Activated naive CD4-positive, alpha-beta T cell treated with anti-CD3 and anti-CD28 coated beads, Interleukin-2, amount 50 U/mL, for 16 hours (primary cell): ENCODE data around the gene EFS.

Source experiments
- DNase-seq: peaks from one replicate; pipeline ENCODE4 v3.0.0-alpha.2; 2020

The EFS gene

DNA sequence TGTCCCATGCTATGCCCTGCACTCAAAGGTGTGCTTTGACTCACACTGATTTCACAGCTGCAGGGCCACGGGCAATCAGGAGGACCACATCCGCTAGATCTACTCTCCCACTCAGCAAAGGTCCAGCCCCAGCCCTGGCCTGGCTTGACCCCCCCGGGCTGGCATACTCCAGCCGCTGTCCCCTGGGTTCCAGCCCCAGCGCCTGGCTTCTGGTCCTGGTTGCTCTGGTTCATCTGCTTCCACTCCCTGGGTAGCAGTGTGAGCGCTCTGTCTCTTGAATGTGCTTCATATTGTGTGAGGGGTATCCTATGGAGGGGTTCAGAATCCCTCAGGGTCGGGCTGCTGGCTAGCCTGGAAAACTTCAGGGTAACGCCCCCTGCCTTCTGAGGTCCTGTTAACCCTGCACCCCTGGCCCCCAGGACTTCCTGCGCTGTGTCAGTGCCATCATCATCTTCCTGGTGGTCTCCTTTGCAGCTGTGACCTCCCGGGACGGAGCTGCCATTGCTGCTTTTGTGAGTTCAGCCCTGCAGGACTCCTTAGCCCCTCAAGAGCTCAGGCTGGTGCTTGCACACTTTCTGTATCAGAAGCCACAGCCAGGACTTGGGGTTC lies 13.7 kb upstream of the EFS start:
- no peak for DNase-seq

DNA sequence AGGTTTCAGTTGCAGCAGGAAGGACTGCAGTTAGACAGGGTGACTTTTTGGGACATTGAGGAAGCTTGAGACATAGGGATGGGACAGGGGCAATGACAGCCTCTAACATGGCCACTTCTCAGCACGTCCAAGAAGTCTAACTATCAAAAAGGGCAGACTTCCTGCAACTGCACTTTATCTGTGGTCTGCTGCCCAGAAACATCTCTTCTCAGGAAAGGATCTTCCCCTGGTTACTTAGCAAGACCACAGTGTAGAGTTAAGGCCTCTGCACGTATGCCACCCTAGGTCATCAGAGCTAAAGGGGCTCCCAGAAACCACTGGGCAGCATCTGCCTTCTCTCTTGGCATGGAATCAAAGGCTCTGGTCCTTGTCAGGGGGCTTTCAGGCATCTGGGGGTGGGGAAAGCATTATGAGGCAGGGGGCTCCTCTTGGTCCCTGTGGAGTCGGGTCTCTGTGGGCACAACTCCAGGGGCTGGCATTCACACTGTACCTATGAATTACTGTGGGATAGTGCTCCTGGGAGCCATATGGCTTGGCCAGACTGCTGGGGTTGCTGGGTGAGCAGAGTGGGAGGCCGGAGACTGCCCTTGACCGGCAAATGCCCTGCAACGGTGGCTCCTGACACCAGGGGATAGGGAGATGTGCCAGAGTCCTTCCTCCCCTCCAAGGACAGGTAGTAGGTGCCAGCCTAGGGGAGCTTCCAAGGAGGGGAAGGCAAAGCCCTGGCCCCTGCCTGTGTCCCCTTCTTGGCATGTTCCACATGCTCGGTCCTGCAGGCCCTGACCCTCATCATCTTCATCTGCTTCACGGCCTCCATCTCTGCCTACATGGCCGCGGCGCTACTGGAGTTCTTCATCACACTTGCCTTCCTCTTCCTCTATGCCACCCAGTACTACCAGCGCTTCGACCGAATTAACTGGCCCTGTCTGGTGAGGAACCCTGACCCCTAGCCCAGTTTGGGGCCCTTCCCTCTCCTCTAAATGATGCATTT lies 12.9 kb upstream of the EFS start:
- no peak for DNase-seq

DNA sequence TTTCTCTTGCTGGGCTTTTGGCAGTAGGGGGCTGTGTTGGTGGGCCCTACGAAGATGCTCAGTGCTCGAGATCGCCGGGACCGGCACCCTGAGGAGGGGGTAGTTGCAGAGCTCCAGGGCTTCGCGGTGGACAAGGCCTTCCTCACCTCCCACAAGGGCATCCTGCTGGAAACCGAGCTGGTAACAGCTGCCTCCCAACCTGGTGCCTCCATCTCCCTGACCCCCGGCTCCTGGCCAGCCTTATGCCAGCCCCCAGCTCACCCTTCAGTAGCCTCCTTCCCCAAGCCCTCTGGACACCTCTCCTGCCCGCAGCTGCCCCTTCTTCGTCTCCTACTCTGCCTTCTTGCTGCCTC lies 12.2 kb upstream of the EFS start:
- no peak for DNase-seq

DNA sequence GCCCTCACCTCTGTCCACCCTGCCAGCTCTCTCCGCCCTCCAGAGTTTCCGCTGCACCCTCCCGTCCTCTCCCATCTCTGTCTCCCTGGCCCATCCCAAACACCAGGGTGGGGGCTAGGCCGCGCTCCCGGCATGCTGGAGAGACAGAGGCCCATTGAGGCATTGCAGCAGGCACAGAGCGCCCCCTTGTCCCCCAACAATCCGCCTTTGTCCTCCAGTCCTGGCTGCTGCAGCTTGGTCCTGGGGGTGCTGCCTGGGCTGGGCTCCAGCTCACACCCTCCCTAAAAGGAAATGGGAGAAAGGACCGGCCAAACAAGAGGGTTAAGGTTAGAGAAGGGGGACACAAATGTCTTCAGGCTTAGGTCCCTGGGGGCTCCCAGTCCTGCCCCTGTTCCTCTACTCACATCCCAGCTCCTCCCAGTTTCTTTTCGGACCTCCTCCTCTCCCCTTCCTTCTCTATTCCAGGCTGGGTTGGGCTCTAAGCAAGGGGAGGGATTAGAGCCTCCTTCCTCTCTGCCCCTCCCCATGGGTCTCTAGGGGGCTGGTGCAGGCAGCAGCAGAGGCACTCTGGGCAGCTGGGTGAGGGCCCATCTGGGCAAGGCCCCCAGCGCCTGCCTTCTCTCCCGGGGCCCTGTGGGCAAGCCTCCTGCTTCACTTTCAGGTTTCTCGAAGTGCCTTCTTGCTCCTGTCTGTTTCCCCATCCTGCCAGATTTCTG lies 11.7 kb upstream of the EFS start, which contains the start of gene CMTM5:
CMTM5 (plus strand) TSS at position 565 of the 716 bp plus-strand sequence. CDS start 206 bp downstream, outside the sequence.
- DNase-seq = no peak

DNA sequence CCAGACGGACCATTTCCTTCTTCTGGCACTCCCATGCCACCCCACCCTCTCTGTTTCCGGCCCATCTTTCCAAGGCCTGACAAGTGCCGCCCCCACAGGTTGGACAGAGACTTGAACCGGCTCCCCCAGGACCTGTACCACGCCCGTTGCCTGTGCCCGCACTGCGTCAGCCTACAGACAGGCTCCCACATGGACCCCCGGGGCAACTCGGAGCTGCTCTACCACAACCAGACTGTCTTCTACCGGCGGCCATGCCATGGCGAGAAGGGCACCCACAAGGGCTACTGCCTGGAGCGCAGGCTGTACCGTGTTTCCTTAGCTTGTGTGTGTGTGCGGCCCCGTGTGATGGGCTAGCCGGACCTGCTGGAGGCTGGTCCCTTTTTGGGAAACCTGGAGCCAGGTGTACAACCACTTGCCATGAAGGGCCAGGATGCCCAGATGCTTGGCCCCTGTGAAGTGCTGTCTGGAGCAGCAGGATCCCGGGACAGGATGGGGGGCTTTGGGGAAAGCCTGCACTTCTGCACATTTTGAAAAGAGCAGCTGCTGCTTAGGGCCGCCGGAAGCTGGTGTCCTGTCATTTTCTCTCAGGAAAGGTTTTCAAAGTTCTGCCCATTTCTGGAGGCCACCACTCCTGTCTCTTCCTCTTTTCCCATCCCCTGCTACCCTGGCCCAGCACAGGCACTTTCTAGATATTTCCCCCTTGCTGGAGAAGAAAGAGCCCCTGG lies 10.7 kb upstream of the EFS start:
- no peak for DNase-seq

DNA sequence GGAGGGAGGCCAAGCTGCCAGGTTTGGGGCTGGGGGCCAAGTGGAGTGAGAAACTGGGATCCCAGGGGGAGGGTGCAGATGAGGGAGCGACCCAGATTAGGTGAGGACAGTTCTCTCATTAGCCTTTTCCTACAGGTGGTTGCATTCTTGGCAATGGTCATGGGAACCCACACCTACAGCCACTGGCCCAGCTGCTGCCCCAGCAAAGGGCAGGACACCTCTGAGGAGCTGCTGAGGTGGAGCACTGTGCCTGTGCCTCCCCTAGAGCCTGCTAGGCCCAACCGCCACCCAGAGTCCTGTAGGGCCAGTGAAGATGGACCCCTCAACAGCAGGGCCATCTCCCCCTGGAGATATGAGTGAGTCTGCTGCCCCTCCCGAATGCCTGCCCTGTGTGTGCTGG lies 8.1 kb upstream of the EFS start:
- no peak for DNase-seq

DNA sequence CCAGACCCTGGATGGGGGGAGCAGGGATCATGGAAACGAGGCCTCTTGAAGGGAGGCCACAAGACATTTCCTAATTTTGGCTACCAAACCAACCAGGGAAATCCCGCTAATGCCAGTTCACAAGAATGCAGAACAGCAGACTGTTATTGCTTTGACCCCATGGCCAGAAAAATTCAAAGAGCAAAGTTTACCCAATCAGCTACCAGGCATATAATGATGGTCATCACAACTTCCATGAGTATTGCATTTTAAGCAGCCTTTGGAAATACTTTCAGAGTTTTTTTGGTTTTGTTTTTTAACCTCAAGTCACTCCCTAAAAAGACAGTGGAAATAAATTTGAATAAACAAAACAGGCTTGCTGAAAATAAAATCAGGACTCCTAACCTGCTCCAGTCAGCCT lies 7.5 kb upstream of the EFS start, which contains the start of gene IL25:
IL25 (plus strand) TSS at position 301 of the 400 bp plus-strand sequence.
- DNase-seq = no peak

DNA sequence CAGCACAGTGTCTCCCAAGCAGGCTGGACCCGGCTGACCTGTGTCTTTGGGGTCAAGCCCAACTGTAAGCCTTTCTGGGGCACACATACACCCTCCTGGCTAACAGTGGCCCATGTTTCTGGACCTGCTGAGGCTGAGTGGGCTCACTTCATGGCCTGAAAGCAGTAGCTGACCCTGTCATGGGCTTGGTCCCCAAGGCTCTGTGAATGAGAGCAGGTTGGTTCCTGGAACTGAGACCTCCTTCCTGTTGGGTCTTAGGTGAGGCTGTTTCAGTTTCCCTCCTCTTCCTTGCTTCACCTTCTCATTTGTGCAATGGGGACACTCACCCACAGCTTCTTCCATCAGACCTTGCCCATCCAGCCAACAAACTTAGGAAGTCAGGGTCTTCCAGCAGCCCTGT lies 6.9 kb upstream of the EFS start:
- no peak for DNase-seq

DNA sequence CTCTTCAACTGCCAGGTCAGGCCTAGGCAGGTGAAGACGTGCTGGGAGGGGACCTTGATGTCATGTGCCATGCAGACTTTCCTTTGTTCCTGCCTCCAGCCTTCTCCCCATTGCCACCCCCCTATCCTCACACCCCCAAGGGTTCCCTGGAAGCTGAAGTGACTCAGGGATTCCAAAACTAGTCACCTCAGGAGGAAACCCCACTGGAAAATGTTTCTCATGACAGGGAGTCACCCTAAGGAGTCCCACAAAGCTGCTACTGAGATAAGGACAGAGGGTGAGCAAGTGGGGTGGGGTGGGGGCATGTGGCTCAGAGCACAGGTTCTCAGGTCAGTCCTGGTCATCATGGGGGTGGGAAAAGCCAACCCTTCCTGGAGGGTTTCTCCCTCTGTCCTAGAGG lies 5.2 kb upstream of the EFS start:
- DNase-seq = no peak

DNA sequence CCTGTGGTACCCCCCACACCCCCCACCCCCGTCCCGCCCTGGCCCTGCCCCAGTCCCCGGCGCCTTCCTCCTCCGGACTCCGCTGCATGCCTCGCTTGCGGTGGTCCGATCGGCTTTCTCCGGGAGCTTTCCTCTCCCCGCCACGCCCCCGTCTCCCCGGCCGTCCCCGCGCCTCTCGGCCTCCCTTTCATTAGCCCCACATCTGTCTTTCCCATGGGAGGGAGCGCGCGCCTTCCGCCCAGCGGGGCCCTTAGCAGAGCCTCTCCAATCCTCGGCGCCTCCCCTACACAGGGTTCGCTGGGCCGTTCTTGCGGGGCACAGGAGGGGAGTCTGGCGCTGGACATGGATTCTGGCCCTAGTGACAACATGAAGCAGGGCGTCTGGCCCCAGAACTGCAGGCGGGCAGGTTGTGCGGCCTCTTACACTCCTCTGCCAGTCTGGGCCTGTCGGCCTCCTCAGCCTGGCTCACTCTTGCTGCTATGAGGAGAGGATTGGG lies 1.5 kb upstream of the EFS start:
- no peak for DNase-seq

DNA sequence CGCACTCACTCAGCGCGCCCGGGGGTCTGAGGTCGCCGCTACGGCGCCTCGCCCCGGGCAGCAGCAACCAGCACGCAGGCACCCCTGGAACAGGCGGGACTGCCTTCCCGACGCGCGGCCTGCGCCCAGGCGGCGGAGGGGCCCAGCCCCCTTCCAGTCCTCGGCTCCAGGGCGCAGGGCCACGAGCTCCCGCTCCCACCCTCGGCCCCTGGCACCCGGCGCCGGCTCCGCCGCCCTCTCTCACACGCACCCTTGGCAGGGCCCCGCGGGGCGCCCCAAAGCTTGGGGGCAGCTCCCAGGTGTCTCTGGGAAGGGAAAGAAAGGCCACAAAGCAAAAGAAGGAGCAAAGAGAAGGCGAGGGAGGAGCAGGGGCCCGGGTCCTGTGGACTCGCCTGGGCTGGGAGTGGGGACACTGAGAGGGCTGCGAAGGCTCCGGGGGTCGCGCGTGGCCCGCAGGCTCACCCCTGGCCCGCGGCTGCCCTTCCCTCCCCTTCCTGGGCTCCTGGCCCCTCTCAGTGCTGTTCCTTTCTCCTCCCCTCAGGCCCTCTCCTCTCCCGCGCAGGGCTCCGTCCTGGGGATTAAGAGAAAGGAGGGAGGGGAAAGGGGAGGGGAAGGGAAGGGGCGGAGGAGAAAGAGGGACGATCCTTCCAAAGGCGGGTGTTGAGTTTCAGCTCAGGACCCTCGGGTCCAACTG lies 907 bp upstream of the EFS start:
- DNase-seq = no peak

DNA sequence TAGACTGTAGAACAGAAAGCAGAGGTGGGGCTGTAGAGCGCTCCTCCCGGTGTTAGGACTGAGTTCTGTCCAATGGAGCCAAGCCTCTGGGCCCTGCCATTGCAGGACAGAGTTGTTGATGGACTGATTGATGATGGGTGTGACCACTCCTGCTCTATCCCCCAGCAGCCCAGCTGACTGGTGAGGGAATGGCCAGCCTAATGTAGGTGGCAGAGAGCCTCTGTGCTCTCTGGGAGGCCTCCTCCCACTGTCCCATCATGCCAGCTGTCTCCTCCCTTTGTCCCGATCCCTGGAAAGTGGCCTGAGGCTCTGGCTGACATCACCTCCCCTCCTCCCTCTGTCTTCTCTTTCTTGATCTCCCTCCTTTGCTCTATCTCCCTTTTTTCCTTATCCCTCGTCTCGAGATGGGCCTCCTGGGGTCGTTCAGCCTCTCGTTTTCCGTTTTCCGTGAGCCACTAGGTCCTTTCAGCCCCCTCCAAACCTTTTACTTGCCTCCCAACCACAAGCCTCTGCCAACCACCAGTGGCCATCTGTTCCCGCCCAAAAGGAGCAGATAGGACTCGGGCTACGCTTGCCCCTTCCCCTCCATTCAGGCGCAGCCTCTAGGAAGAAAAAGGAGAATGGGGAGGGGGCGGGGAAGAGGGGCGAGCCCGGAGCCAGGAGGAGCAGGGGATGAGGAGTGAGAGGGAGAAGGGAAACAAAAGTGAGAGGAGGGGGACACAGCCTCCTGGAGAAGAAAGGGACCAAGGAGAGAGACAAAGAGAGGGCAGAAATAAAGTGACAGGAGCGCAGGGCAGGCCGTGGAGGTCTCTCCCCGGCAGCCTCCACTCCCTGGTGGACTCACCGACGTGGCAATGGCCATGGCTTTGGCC lies 572 bp downstream of the EFS start:
- DNase-seq = no peak

DNA sequence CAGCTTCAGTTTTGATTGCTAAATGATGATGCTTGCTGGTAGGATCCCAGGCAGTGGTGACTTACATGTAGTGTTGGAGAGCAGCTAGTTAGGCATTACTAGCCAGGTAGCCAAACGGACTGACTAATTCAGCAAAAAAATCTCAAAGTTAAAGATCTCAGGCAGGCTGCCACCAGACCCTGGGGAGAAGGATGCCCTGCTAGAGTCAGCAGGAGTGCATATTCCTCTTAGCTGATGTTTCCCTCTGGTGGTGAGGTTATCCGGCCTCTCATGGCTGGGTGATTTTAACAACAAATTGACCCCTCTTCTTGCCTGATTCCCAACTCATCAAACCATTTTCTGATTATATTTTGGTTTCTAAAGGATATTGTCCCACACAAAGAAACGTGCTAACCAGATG lies 2.8 kb downstream of the EFS start:
- no peak for DNase-seq

DNA sequence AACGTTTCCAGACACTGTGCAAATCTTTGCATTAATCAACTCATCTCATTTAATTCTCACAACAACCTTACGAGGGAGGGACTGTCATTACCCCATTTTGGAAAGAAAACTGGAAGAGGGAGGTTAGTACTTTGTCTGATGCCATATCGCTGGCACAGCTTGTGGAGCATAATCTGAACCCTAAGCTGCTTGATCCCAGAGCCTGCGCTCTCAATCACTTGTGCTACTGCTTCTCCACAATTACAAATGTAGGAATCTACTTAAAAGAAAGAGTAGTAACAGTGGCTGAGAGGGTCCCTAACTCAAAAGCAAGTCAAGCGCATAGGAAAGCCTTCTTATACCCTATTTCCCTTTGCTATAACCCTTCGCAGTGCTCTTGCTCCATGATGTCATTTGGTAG lies 3.2 kb downstream of the EFS start:
- no peak for DNase-seq

DNA sequence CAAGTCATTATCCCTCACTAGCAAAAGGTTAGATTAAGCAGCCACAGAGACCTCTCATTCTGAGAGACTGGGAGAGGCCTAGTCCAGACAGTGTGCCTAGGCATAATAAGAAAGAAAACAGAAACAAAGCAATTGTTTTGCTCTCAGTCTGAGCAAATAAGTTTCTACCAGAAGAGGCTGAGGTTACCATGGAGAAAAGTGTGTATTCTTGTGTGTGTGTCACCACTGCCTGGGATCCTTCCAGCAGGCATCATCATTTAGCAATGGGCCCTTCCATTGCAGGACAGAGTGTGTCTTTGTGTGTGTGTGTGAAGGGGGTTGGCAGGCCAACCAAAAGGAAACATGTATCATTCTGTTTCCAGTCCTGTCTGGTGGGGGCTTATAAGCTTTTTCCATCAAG lies 3.7 kb downstream of the EFS start:
- no peak for DNase-seq

DNA sequence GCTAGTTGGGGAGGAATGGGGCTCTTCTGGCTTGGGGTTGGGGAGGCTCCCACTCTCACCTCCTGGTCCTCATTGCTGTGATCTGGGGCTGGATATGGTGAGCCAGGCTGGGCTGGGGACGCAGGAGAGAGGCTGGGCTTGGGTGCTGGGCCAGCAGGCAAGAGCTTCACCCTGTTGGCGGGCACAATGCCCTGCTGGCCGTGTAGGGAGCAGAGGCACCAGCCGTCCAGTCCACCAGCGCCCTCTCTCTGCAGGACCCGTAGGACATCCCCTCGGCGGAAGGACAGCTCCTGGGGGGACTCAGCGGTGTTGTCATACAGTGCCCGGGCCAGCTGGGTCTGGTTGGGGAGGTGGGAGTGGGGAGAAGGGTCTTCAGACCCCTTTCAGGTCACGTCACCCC lies 4.5 kb downstream of the EFS start:
- DNase-seq = no peak

DNA sequence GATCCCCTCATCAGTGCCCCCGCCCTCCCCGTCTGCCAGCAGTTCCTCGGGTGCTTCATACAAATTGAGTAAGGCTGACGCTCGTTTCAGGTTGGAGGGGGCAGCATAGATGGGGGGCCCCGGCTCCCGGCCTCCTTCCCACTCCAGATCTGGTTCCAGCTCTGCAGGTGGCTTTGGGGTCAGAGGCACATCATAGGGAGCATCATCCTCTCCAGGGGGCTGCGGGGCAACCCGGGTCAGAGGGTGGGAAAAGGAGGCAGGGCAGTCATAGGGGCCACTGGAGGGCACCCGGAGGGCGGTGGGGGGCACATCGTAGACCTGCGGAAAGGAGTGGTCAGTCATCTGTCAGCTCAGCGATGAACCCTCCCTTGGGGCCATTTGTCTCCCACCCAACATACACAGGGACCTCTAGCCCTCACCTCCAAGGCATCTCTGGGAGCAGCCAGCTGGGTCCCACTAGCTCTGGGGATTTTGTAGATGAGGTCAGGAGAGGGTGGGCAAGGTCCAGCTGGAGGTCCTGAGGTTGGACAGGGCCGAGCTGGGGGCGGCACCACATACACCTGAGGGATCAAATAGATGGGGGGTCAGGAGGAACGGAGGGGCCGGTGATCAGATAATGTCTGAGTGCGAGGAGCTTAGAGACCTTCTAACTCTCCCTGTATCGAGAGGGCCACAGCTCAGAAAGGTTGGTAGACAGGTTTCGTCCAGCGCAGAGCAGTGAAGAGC lies 5.1 kb downstream of the EFS start:
- no peak for DNase-seq

DNA sequence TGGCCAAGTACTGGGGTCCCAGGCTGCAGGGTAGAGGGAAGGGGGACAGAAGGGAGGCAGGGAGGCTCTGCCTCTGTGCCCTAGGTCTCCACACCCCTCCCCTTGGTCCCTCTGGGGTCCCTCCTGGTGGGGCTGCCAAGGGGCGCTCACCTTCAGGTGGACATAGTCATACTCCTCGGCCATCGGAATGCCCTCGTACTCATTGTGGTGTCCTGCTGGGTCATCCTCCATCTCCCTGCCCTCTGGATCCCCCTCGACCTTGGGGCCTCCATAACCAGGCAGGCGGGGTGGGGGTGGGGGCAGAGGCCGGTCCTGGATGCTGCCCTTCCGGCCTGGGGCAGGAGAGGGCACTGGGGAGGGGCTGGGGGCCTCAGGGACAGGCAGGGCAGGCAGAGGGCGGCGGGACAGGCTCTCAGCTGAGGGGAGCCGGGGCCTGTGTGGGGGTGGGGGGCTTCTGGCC lies 5.8 kb downstream of the EFS start:
- DNase-seq = no peak

DNA sequence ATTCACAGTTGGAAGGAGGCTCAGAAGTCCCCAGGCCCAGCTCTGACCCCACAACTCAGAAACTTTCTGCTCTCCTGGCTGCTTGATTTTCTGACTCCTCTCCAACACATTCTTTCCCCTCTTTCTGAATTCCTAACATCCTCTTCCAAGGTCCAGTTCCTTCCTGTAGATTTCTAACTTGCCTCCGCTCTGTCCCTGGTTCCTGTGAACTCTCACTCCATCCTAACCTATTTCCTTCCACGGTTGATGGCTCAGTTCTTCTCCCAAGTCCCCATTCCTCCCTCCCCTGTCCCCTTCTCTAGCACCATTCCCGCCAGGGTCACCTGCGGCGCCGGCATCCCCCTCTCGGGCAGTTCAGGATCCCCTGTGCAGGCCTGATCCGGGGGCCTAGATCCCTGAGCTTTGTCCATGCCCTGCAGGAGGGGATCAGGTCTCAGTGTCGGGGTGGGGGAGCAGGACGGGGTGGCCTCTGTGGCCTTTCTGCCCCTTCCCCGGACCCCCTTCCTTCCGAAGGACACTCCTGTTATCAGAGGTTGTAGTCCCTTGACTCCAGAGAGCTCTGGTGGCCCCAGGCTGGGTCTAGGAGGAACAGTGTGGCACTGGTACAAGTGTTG lies 6.3 kb downstream of the EFS start:
- no peak for DNase-seq

DNA sequence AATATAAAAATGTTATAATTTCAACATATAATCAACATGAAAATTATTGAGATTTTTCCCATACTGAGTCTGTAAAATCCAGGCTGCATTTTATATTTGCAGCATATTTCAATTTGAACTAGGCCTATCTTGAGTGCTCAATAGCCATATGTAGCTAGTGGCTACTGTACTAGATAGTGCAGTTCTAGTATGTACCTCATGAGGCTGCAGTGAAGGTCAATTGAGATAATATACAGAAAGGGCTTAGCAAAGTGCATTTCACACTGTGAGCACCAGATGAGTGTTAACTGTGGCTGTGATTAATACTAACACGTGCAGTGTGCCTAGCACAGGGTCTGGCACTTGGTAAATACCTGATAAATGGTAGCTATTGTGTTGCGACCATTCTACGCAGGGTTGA lies 6.9 kb downstream of the EFS start:
- DNase-seq = no peak
